Ovary (tissue), 3 donors: Measurements from ENCODE around the gene PARVA.
A peak's percentile ranks its signal among the peaks of the same experiment; 100 is the strongest.

Experiments
- CTCF ChIP-seq, 3 donors: fragments of 450-650 bp in 2 of 3; fragments of 200-600 bp in 1 of 3; IDR thresholded peaks; one replicate each; pipeline versions ENCODE4 v1.5.1 to v1.8.0; 2016 to 2022; ENCODE audit warnings: antibody characterized with exemption in 3 of 3, mild to moderate bottlenecking in 1 of 3
- EP300 ChIP-seq: sonication (generic); formaldehyde crosslinking; IDR thresholded peaks from one replicate; pipeline ENCODE4 v1.6.1; 2017; ENCODE audit warnings: antibody characterized with exemption
- POLR2A ChIP-seq: fragments of 450-650 bp; IDR thresholded peaks from one replicate; pipeline ENCODE4 v1.6.1; 2017; ENCODE audit warnings: antibody characterized with exemption, mild to moderate bottlenecking, moderate library complexity
- donor health status: DM: no; HTN: no; CAD: no.

- peak; percentile 21 for TF ChIP-seq EP300
- TF ChIP-seq CTCF (IDR thresholded peaks at IDR 0.05): no peak
- peak; percentile 21 for TF ChIP-seq POLR2A
Observed at GRCh38 chr11:12376259-12377081, 901 bp upstream of the PARVA start.
